GM19035 (cell line): ENCODE measurements around the gene LCN10.

Experiments
- ATAC-seq: cut with Tn5 transposase; IDR thresholded peaks from one replicate; pipeline ENCODE4 v1.9.1; 2021; ENCODE audit not compliant: unreplicated experiment

Gene LCN10

DNA sequence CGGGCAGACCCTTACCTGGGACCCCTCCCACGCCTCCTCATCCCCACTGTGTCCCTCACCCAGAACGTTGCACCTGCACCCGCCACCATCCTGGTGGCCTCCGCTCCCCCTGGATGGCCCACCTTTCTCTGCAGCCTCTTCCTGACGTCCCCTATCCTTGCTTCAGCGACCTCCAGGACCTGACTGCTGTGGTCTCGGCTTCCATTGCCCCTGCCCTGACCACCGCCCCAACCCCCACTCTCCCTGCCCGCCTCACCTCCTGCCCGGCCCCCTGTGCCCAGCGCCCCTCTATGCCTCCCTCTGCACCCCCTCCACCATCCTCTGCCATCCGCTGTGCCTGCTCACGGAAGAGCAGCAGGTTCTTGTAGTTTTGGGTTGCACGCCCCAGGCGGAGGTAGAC lies 2.2 kb downstream of the LCN10 start:
- no peak for ATAC-seq

DNA sequence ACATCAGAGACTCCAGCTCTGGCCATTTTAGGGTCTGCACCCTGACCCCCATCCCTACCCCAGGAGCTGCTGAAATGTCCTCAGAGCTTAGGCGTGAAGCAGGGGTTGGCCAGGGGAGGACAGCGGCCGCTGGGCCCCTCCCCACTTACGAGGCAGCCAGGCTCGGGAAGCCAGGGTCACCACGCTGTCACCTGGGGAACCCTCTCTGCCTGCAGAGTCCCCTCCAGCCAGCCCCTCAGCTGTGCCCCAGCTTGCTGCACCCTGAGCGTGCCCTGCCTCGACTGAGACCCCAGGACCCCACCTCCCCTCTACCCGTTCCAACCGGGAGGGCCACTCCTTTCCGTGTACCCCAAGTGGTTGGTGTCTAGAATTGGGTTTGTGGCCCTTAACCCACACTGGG lies 2.7 kb downstream of the LCN10 start:
- no peak for ATAC-seq

GRCh38 chr9:136739509-136739908 lies 3.2 kb downstream of the LCN10 start:
- ATAC-seq = no peak

DNA sequence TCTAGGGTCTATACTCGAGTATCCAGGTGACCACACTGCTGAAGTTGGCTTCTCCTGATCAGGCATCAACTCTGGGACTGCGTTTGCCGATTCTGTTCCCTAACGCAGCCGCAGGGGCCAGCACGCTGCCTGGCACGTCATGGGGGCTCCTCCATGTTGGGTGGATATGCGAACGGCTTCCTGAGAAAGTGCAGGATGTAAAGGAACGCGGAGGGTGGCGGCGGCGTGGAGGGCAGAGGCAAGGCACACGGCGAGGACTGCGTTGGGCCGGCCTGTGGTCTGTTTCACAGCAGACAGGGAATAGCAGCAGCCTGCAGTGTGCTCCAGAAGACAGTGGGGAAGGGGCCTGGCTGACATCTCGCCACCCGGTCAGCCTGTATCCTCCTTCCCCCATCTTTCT lies 3.8 kb downstream of the LCN10 start:
- ATAC-seq = no peak

GRCh38 chr9:136735812-136736480 lies 6.8 kb downstream of the LCN10 start:
- no peak for ATAC-seq

DNA sequence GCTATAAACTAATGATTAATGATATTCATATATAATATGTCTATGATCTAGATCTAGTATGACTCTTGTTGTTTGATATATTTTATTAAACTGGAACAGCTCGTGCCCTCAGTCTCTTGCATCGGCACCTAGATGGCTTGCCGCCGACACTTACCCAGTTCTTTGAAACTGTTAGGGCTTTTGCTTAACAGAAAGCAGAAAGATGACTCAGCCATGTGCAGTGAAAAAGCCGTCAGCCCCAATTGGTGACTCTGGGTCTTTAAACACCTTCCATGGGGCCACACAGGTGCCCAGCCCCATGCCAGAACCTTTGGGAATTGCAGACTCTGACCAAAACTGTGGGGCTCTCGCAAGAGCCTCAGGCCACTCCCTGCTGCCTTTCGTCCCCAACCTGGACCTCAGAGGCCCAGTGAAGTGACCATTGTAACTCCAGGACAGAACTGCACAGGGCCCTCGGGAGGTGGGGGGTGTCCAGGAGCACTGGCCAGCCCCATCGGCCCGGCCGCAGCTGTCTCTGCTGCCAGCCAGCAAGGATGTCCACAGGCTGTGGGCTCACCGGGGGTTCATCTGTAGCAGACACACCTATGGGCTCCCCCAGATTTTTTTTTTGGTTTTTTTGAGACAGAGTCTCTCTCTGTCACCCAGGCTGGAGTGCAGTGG lies 7.8 kb downstream of the LCN10 start:
- no peak for ATAC-seq

- ATAC-seq = no peak
Measured at GRCh38 chr9:136733611-136734010, 9.1 kb downstream of the LCN10 start.

DNA sequence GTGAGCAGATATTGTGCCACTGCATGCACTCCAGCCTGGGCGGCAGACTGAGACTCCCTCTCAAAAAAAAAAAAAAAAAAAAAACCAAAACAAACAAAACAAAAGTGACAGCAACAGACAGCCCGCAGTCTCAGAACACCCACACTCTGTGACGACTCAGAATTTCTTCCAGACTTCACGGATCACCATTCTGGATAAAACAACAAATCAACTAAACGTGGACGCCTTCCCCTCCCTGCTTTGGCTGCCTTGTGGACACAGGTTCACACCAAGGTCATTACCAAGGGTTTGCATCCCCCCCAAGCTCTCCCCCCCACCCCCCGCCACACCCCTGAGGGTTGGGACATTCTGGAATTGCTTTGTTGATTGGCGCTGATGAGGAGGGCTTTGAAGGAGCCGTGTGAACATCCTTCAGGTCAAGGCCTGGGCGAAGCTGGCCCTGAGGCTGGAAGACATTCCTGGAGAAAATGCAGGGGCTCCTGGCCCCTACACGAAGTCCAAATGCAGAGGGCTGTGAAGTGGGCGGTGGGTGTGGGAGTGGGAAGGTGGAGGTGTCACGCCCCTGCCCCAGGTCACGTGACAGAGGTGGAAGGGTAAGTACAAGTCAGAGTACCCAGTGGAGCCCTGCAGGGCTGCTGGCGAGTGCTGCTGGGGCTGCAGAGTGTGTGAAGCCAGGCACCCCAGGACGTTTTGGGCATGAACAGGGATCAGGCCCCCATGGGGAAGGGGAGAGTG lies 10.1 kb downstream of the LCN10 start:
- no peak for ATAC-seq

GRCh38 chr9:136729926-136730325 lies 12.8 kb downstream of the LCN10 start:
- no peak for ATAC-seq

GRCh38 chr9:136729144-136729543 lies 13.6 kb downstream of the LCN10 start:
- no peak for ATAC-seq

GRCh38 chr9:136728548-136729123 lies 14.1 kb downstream of the LCN10 start:
- peak; percentile 18 for ATAC-seq

DNA sequence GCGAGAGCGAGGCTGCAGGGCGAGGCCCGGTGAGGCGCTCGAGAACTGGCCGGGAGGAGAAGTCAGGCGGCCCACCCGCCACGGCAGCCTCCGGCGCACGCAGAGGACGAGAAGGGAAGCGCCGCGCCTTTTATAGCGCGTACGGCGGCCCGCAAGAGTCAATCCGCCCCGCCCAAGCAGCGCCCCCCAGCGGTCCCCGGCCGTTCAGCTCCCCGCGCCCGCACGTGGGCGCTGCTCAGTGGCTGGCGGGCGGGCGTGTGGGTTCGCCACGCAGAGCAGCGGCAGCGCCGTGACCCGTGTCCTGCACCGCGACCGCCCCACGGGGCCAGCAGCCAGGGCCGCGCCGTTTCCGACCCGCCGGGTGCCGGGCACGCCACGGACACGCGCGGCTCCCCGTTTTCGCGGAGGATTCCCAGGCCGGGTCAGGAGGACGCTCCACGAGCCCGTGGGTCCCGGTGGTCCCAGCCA lies 14.6 kb downstream of the LCN10 start:
- peak; percentile 78 for ATAC-seq

GRCh38 chr9:136726631-136727191 lies 16.0 kb downstream of the LCN10 start:
- no peak for ATAC-seq

GRCh38 chr9:136726118-136726517 lies 16.6 kb downstream of the LCN10 start:
- no peak for ATAC-seq

- no peak for ATAC-seq
Measured at GRCh38 chr9:136725612-136726011, 17.1 kb downstream of the LCN10 start.

DNA sequence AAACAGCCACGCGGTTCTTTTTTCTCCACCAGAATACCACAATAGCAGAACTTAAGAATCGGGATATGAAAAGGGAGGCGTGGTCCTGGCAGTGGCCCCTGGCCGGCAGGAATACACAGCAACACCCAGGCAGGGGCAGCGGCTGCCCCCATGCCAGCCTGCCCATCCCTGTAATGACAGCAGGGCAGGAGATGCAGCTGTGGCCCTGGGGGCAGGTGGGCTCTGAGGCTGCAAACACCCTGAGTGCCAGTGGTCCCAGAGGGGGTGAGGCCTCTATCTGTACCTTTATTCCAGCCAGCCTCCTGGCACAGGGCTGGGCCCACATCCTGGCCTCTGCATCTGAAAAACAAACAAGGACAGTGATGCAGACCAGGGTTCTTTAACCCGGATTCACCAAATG lies 18.0 kb downstream of the LCN10 start:
- no peak for ATAC-seq

DNA sequence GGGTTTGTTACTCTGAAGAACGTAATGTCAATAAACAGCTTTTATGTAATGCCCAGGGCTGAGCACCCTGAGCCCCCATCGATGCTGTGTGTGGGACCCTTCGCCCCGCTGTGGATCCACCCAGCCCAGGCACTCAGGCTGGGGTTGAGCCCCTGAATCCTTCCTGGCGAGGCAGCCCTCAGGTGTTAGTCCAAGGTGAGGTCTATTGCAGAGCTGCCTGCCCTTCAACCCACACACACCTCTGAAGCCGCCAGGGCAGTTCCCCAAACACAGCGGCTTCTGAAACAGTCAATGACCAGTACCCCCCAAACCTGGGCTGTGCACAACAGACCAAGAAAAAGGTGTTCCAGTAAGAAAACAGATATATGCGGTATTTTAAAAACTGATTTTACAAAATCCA lies 18.8 kb downstream of the LCN10 start:
- no peak for ATAC-seq

DNA sequence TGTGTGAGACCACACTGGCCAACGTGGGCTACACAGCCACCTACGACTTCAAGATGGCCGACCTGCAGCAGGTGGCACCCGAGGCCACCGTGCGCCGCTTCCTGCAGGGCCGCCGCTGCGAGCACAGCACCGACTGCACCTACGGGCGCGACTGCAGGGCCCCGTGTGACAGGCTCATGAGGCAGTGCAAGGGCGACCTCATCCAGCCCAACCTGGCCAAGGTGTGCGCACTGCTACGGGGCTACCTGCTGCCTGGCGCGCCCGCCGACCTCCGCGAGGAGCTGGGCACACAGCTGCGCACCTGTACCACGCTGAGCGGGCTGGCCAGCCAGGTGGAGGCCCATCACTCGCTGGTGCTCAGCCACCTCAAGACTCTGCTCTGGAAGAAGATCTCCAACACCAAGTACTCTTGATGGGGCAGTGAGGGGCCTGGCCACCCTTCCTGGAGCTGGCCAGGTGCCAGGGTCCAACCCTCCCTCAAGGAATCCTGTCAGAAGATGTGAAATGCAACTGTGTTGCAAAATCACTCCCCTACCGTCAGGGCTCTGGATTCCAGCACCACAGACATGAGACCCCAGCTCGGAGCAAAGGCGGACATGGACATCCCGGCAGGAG lies 19.3 kb downstream of the LCN10 start:
- no peak for ATAC-seq

DNA sequence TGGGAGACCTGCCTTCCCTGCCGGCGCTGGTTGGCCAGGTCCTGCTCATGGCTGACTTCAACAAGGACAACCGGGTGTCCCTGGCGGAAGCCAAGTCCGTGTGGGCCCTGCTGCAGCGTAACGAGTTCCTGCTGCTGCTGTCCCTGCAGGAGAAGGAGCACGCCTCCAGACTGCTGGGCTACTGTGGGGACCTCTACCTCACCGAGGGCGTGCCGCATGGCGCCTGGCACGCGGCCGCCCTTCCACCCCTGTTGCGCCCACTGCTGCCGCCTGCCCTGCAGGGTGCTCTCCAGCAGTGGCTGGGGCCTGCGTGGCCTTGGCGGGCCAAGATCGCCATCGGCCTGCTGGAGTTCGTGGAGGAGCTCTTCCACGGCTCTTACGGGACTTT lies 19.8 kb downstream of the LCN10 start:
- no peak for ATAC-seq

DNA sequence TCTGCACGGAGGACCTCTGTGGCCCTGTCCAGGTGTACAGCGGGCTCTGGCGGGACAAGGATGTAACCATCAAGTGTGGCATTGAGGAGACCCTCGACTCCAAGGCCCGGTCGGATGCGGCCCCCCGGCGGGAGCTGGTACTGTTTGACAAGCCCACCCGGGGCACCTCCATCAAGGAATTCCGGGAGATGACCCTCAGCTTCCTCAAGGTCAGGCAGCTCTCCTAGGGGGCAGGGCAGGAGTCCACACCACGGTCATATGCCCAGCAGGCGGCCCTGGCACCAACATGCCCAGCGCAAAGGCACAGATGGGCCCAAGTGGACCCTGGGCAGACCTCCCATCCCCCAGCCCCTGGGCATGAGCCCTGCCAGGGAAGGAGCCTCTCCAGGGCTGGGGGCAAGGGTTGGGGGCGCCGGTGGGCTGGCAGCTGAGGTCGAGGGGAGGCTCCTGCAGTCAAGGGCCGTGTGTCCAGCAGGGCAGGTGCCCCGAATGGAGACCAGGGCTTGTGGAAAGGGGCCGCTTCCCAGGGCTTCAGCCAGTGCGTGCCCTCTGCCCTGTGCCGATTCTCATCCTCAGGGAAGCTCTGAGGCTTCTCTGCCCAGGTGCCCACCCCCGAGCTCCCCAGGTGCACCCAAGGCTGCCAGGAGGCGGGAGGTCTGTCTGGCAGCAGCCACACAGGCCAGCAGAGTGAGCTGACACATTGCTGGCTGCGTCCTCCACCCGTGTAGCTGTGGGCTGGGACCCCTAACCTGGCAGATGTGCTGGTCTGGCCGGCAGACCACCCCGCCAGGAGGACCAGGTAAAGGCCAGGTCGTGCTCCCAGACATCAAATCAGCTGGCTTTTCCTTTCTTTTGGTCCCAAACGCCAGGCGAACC lies 20.4 kb downstream of the LCN10 start:
- no peak for ATAC-seq
